Measurements from ENCODE around the gene SYT3.
A peak's percentile ranks its signal among the peaks of the same experiment; 100 is the strongest.

SYT3 gene

GRCh38 chr19:50668416-50668815 lies 28.7 kb upstream of the SYT3 start:
- no peaks in the 10 kb centered on the region for H3K27me3 ChIP-seq (ENCODE audit: insufficient read depth, low read length)
- no peak overlapping the region for H2AFZ ChIP-seq (ENCODE audit: low read depth, low read length)
- H3K4me3 ChIP-seq (ENCODE audit: low read length), result no peak overlapping the region
- H3K9me3 ChIP-seq (ENCODE audit: low read length), result peaks cover 2% of the 10 kb centered on the region
- H3K4me1 ChIP-seq (ENCODE audit: insufficient read depth, low read length), result no peaks in the 10 kb centered on the region
- H3K36me3 ChIP-seq (ENCODE audit: insufficient read depth, low read length), result no peaks in the 10 kb centered on the region

GRCh38 chr19:50667759-50668231 lies 28.1 kb upstream of the SYT3 start:
- Histone ChIP-seq H3K4me3 (ENCODE audit: low read length) (no peak overlapping the region), H2AFZ (ENCODE audit: low read depth, low read length) (no peak overlapping the region), H3K27me3 (ENCODE audit: insufficient read depth, low read length) (no peaks in the 10 kb centered on the region)

GRCh38 chr19:50667177-50667758 lies 27.6 kb upstream of the SYT3 start:
- H3K9me3 ChIP-seq (ENCODE audit: low read length), result peaks cover 2% of the 10 kb centered on the region
- no peaks in the 10 kb centered on the region for H3K4me1 ChIP-seq (ENCODE audit: insufficient read depth, low read length)
- H3K4me3 ChIP-seq (ENCODE audit: low read length), result no peak overlapping the region
- H3K27me3 ChIP-seq (ENCODE audit: insufficient read depth, low read length), result no peaks in the 10 kb centered on the region
- H2AFZ ChIP-seq (ENCODE audit: low read depth, low read length), result no peak overlapping the region
- no peaks in the 10 kb centered on the region for H3K36me3 ChIP-seq (ENCODE audit: insufficient read depth, low read length)

More at GRCh38 chr19:50667759-50668231, 28.1 kb upstream of the SYT3 start:
- H3K36me3 ChIP-seq (ENCODE audit: insufficient read depth, low read length), result no peaks in the 10 kb centered on the region
- H3K9me3 ChIP-seq (ENCODE audit: low read length), result peaks cover 2% of the 10 kb centered on the region
- H3K4me1 ChIP-seq (ENCODE audit: insufficient read depth, low read length), result no peaks in the 10 kb centered on the region

- Histone ChIP-seq H3K4me1 (ENCODE audit: insufficient read depth, low read length) (peaks cover under 1% of the 10 kb centered on the region), H3K36me3 (ENCODE audit: insufficient read depth, low read length) (no peaks in the 10 kb centered on the region), H3K27me3 (ENCODE audit: insufficient read depth, low read length) (no peaks in the 10 kb centered on the region), H2AFZ (ENCODE audit: low read depth, low read length) (no peak overlapping the region), H3K9me3 (ENCODE audit: low read length) (peaks cover 2% of the 10 kb centered on the region), H3K4me3 (ENCODE audit: low read length) (no peak overlapping the region)
These were observed 26.9 kb upstream of the SYT3 start for GRCh38 chr19:50666346-50667176.

GRCh38 chr19:50664204-50664603 lies 24.5 kb upstream of the SYT3 start:
- Histone ChIP-seq H3K27me3 (ENCODE audit: insufficient read depth, low read length) (no peaks in the 10 kb centered on the region), H3K4me3 (ENCODE audit: low read length) (no peak overlapping the region), H3K9me3 (ENCODE audit: low read length) (peaks cover 2% of the 10 kb centered on the region), H3K4me1 (ENCODE audit: insufficient read depth, low read length) (peaks cover 10% of the 10 kb centered on the region), H2AFZ (ENCODE audit: low read depth, low read length) (no peak overlapping the region), H3K36me3 (ENCODE audit: insufficient read depth, low read length) (no peaks in the 10 kb centered on the region)

GRCh38 chr19:50663482-50663790 lies 23.8 kb upstream of the SYT3 start:
- H3K27me3 ChIP-seq (ENCODE audit: insufficient read depth, low read length), result no peaks in the 10 kb centered on the region
- H3K36me3 ChIP-seq (ENCODE audit: insufficient read depth, low read length), result no peaks in the 10 kb centered on the region
- H2AFZ ChIP-seq (ENCODE audit: low read depth, low read length), result no peak overlapping the region
- H3K9me3 ChIP-seq (ENCODE audit: low read length), result peaks cover 2% of the 10 kb centered on the region
- peaks cover 13% of the 10 kb centered on the region for H3K4me1 ChIP-seq (ENCODE audit: insufficient read depth, low read length)
- H3K4me3 ChIP-seq (ENCODE audit: low read length), result no peak overlapping the region

- peaks cover 13% of the 10 kb centered on the region for H3K4me1 ChIP-seq (ENCODE audit: insufficient read depth, low read length)
- no peaks in the 10 kb centered on the region for H3K27me3 ChIP-seq (ENCODE audit: insufficient read depth, low read length)
- H2AFZ ChIP-seq (ENCODE audit: low read depth, low read length), result no peak overlapping the region
- H3K9me3 ChIP-seq (ENCODE audit: low read length), result peaks cover 2% of the 10 kb centered on the region
- H3K4me3 ChIP-seq (ENCODE audit: low read length), result no peak overlapping the region
- no peaks in the 10 kb centered on the region for H3K36me3 ChIP-seq (ENCODE audit: insufficient read depth, low read length)
These were observed 23.2 kb upstream of the SYT3 start for GRCh38 chr19:50662651-50663481.

GRCh38 chr19:50661766-50662650 lies 22.3 kb upstream of the SYT3 start:
- H3K4me3 ChIP-seq (ENCODE audit: low read length), result no peak overlapping the region
- no peaks in the 10 kb centered on the region for H3K36me3 ChIP-seq (ENCODE audit: insufficient read depth, low read length)
- H3K4me1 ChIP-seq (ENCODE audit: insufficient read depth, low read length), result peaks cover 21% of the 10 kb centered on the region
- no peak overlapping the region for H2AFZ ChIP-seq (ENCODE audit: low read depth, low read length)
- H3K27me3 ChIP-seq (ENCODE audit: insufficient read depth, low read length), result no peaks in the 10 kb centered on the region
- peaks cover 2% of the 10 kb centered on the region for H3K9me3 ChIP-seq (ENCODE audit: low read length)

GRCh38 chr19:50661023-50661422 lies 21.3 kb upstream of the SYT3 start:
- Histone ChIP-seq H3K36me3 (ENCODE audit: insufficient read depth, low read length) (no peaks in the 10 kb centered on the region), H3K4me3 (ENCODE audit: low read length) (no peak overlapping the region), H2AFZ (ENCODE audit: low read depth, low read length) (no peak overlapping the region), H3K4me1 (ENCODE audit: insufficient read depth, low read length) (peaks cover 21% of the 10 kb centered on the region), H3K9me3 (ENCODE audit: low read length) (peaks cover 2% of the 10 kb centered on the region), H3K27me3 (ENCODE audit: insufficient read depth, low read length) (no peaks in the 10 kb centered on the region)

GRCh38 chr19:50660088-50660366 lies 20.3 kb upstream of the SYT3 start:
- H3K9me3 ChIP-seq (ENCODE audit: low read length), result peaks cover 2% of the 10 kb centered on the region
- no peaks in the 10 kb centered on the region for H3K27me3 ChIP-seq (ENCODE audit: insufficient read depth, low read length)
- no peak overlapping the region for H2AFZ ChIP-seq (ENCODE audit: low read depth, low read length)
- peaks cover 21% of the 10 kb centered on the region for H3K4me1 ChIP-seq (ENCODE audit: insufficient read depth, low read length)
- no peaks in the 10 kb centered on the region for H3K36me3 ChIP-seq (ENCODE audit: insufficient read depth, low read length)
- no peak overlapping the region for H3K4me3 ChIP-seq (ENCODE audit: low read length)

GRCh38 chr19:50659318-50660087 lies 19.8 kb upstream of the SYT3 start:
- Histone ChIP-seq H3K4me3 (ENCODE audit: low read length) (peak overlapping the region; percentile 59), H2AFZ (ENCODE audit: low read depth, low read length) (no peak overlapping the region), H3K27me3 (ENCODE audit: insufficient read depth, low read length) (no peaks in the 10 kb centered on the region), H3K36me3 (ENCODE audit: insufficient read depth, low read length) (no peaks in the 10 kb centered on the region), H3K4me1 (ENCODE audit: insufficient read depth, low read length) (peaks cover 21% of the 10 kb centered on the region), H3K9me3 (ENCODE audit: low read length) (peaks cover 2% of the 10 kb centered on the region)
